Posterior cingulate gyrus (tissue), 11 donors: ENCODE measurements around the gene DYRK1A.

ENCODE experiments used
- DNase-seq, 10 donors: peaks; one replicate each; pipeline versions ENCODE4 v3.0.0 to v3.0.0-alpha.2; 2020 to 2021; ENCODE audit warnings: mixed read lengths in 3 of 10
- intact Hi-C: fragments of 100-400 bp; cut with DNase I; formaldehyde crosslinking; loops from one replicate; pipeline ENCODE4 v1.15.1; 2023

DYRK1A gene

DNA sequence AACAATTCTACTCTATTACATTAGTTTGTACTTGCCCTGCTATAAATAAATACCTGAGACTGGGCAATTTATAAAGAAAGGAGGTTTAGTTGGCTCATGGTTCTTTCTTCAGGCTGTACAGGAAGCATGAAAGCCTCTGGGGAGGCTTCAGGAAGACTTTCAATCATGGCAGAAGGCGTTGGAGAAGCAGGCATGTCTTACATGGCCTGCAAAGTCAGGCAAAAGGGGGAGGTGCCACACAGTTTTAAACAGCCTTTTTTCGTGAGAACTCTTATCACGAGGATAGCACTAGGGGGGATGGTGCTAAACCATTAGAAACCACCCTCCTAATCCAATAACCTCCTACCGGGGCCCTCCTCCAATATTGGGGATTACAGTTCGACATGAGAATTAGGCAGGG lies 102.9 kb downstream of the DYRK1A start:
- intact Hi-C loops = loop anchor here (10.0 kb wide), 1 partner anchor 95 kb away; no protein-coding TSS in a partner anchor
- DNase-seq = no peak

DNA sequence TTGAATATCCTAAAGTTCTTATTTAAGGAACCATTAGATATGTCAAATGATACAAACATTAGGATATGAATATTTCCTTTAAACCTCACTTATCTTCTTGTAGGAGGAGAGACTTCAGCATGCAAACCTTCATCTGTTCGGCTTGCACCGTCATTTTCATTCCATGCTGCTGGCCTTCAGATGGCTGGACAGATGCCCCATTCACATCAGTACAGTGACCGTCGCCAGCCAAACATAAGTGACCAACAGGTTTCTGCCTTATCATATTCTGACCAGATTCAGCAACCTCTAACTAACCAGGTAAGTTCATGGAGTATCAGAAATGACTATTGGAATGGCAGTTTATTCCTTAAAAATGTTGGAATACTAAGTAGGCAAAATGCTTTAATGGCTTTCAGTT lies 106.0 kb downstream of the DYRK1A start:
- no peak for DNase-seq
- intact Hi-C loops = no loop called here

- DNase-seq = no peak
- intact Hi-C loops = no loop called here
Observed at GRCh38 chr21:37473491-37473890, 106.9 kb downstream of the DYRK1A start.

GRCh38 chr21:37474342-37474741 lies 107.8 kb downstream of the DYRK1A start:
- intact Hi-C loops = no loop called here
- DNase-seq = no peak

GRCh38 chr21:37475186-37475868 lies 108.8 kb downstream of the DYRK1A start:
- intact Hi-C loops = no loop called here
- no peak for DNase-seq

DNA sequence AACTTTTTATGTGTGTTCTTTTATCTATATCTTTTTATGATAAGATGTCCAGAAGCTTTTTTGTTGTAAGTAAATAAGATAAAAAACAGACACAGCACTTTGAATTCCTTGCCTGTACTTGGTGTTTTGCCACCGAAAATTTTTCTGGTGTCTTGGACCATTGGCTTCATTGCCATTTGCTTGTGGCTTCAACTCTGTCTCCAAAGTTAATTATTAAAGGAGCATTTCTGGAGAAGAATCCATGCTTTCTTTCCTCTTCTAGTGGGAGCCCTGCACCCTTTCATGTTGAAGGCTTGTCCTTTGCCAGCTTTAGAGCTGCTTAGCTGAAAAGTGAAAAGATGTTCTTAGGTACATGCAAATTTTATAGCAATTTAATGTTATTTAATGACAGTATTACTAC lies 112.2 kb downstream of the DYRK1A start:
- DNase-seq = no peak
- intact Hi-C loops = no loop called here

DNA sequence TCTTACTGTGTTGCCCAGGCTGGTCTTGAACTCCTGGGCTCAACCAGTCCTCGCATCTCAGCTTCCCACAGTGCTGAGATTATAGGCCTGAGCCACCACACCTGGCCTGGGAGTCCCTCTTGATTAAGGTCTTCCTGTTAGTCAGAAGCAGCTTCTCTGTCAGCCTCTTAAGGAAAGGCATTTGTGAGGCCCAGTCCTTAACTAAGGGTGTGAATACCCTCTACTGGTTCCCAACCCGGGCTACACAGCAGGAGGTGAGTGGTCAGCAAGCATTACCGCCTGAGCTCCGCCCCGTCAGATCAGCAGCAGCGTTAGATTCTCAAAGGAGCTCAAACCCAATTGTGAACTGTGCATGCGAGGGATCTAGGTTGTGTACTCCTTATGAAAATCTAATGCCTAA lies 117.2 kb downstream of the DYRK1A start:
- intact Hi-C loops = no loop called here
- peak in 1 of 10 donors; percentile 40 for DNase-seq

DNA sequence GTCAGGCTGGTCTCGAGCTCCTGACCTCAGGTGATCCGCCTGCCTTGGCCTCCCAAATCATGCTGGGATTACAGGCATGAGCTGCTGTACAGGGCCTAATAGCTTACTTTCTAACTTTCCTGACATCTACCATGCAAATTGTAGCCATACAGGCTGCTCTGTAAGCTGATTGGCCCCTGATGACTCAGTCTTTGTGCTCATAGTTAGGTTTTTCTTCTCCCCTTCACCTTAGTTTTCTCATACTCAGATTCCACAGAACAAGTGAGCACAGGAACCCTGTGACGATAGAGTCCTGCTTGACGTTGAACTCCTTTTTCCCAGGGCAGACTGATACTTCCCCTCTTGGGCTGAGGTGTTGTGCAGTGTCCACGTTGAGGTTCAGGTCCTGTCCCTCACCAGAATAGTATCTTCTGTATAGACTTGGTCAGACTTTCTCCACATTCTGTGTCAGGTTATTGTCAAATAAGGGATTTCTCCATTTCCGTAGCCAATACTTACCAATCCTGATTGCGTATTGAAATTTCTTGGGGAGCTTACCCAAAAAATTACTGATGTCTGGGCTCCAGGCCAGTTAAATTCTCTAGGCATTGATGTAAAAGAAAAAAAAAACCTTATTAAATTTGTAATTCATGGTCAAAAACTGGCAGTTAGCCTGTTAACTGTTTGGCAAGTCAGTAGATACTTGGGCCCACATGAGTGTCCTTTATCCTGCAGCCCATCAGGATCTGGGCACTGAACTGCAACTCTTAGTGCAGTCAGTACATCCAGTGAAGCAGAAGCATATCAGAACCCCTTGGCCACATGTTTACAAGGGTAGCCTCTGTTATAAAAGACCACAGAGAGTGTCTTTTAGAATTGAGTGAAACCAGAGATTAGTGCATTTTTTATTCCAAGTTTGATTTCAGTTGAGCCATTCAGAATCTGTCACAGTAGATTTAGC lies 118.2 kb downstream of the DYRK1A start:
- no peak for DNase-seq

DNA sequence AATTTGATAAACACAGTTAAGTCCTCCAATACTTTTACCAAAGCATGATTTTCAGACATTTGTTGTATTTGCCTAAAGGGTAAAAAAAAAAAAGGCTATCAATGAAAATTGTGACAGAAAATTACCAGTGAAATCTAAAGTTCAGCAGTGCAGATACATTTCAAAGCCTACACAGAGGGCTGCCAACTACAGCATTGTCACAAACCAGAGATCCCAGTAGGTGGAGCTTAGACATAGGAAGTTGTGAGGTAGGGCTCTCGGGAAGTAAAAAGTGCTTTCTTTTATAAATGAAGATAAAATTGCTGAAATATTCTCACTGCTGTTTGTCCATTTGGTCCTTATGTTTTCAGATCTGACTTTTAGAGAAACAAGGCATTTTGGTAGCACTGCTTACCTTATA lies 123.0 kb downstream of the DYRK1A start:
- intact Hi-C loops = no loop called here
- DNase-seq = no peak

More for the DNA sequence above, 118.2 kb downstream of the DYRK1A start:
- intact Hi-C loops = no loop called here

DNA sequence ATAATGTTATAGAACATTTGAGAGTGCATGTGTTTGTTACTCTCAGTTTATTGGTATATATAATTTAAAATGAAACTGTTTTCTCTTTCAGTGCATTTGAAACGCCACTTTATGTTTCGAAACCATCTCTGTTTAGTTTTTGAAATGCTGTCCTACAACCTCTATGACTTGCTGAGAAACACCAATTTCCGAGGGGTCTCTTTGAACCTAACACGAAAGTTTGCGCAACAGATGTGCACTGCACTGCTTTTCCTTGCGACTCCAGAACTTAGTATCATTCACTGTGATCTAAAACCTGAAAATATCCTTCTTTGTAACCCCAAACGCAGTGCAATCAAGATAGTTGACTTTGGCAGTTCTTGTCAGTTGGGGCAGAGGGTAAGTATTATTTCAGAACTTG lies 123.5 kb downstream of the DYRK1A start:
- DNase-seq = no peak
- intact Hi-C loops = no loop called here

DNA sequence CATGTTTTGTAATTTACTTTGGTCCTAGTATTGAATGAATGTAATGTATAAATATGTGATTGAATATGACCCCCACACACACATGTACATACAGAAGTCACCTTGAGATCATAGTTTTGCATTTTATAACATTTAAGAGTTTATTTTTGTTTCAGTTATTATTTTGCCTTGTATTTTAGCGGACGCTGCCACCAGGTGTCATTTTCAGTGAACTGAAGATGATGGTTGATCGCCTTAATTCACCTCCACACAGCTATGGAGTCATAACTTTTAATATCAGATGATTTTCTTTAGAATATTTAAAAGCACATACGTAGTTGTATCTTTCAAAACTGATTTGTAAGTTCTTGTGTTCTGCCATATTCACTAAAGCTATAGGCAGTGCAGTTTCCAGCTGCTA lies 130.4 kb downstream of the DYRK1A start:
- intact Hi-C loops = no loop called here
- DNase-seq = no peak

- no peak for DNase-seq
- intact Hi-C loops = no loop called here
Observed at GRCh38 chr21:37498664-37499063, 132.1 kb downstream of the DYRK1A start.

GRCh38 chr21:37502947-37503346 lies 136.4 kb downstream of the DYRK1A start:
- intact Hi-C loops = no loop called here
- no peak for DNase-seq

GRCh38 chr21:37503848-37504467 lies 137.4 kb downstream of the DYRK1A start:
- intact Hi-C loops = no loop called here
- DNase-seq = no peak

DNA sequence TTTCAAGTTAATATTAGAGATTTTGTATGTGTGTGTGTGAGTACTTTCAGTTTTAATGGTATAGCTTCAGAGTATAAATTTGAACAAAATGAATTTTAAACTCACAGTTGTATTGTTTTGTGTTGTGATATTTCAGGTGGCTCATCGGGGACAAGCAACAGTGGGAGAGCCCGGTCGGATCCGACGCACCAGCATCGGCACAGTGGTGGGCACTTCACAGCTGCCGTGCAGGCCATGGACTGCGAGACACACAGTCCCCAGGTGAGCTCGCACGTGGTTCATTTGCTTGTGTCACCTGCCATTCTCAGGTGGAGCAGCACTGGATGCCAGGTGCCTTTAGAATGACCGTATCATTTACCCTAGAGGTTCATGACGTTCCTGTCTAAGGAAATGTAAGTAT lies 139.4 kb downstream of the DYRK1A start:
- DNase-seq = no peak

DNA sequence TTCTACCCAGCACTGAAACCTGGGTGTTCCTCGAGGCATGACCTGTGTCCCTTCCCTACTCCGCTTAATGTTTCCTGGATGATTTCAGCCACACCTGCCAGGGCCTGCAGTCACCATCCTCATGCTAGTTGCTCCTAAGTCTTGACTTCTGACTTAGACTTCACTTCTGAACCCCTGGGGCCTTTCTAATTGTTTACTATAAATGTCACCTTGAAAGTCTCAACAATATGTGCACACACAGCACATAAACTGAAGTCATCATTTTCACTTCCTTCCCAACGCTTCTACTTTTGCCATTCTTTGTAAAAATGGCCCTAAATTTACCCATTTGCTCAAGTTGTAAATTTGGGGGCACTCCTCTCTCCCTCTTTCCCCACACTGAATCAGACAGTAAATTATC lies 141.1 kb downstream of the DYRK1A start:
- intact Hi-C loops = no loop called here
- no peak for DNase-seq

More for the DNA sequence above, 139.4 kb downstream of the DYRK1A start:
- intact Hi-C loops = no loop called here

DNA sequence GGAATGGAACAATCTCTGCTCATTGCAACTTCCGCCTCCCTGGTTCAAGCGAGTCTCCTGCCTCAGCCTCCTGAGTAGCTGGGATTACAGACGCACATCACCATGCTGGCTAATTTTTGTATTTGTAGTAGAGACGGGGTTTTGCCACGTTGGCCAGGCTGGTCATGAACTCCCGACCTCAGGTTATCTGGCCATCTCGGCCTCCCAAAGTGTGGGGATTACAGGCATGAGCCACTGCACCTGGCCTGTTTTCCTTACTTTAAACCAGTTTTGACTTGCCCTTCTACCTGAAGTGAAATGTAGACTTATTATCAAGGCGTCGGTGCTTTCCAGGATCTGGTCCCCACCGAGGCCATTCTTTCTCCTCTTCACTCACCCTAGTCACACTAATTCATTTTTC lies 141.8 kb downstream of the DYRK1A start:
- DNase-seq = no peak
- intact Hi-C loops = no loop called here

DNA sequence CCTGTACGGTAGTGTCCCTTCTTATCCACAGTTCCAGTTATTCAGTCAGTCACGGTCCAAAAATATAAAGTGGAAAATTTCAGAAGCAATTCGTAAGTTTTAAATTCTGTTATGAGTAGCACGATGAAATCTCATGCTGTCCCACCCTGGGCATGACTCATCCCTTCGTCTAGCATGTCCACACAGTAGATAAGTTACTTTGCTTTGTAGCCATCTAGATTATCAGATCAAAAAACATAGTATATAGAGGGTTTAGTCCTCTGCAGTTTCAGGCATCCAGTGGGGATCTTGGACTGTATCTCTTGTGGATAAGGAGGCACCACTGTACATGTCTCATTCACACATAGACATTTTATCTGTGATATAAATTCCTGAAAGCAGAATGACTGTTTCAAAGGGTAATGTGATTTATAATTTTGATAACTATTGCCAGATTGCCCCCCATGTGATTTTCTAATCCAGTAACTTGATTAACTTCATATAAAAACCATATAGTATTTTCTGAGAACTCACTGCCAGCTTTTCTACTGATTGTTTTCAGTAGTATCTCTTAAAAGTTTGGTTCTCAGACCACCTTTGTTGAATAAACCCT lies 143.3 kb downstream of the DYRK1A start:
- intact Hi-C loops = no loop called here
- DNase-seq = no peak

DNA sequence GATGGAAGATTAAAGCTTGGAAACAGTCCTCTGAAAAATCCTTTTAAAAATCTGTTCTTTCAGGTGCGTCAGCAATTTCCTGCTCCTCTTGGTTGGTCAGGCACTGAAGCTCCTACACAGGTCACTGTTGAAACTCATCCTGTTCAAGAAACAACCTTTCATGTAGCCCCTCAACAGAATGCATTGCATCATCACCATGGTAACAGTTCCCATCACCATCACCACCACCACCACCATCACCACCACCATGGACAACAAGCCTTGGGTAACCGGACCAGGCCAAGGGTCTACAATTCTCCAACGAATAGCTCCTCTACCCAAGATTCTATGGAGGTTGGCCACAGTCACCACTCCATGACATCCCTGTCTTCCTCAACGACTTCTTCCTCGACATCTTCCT lies 145.3 kb downstream of the DYRK1A start:
- intact Hi-C loops = loop anchor here (2.0 kb wide), 1 partner anchor 49 kb away; no protein-coding TSS in a partner anchor
- DNase-seq = no peak

GRCh38 chr21:37513383-37513782 lies 146.8 kb downstream of the DYRK1A start:
- no peak for DNase-seq
- intact Hi-C loops = loop anchor here (2.0 kb wide), 1 partner anchor 51 kb away; no protein-coding TSS in a partner anchor
